Forelimb muscle (tissue), 1 donor: ENCODE data around the gene ALG14. TPM values are rescaled to one million over a fixed set of nuclear protein-coding genes. Genes with fewer than 3 reads are reported as not detected.
"Not testable (repeated sequence)": the region's sequence is repeated elsewhere in the genome, so short reads cannot be mapped to it uniquely, and the experiment has no call there.

Experiments used
- DNase-seq: peaks from one replicate; pipeline ENCODE4 v3.0.0-alpha.2; 2013; ENCODE audit warnings: low read depth
- polyA plus RNA-seq: library from polyadenylated mRNA; unstranded; fragments of 120-200 nt; gene quantifications from one replicate; pipeline ENCODE4 v1.2.1, GENCODE V29; 2013; ENCODE audit not compliant: insufficient read length

Gene ALG14
- polyA plus RNA-seq, 1 donor = 5.4 TPM

DNA sequence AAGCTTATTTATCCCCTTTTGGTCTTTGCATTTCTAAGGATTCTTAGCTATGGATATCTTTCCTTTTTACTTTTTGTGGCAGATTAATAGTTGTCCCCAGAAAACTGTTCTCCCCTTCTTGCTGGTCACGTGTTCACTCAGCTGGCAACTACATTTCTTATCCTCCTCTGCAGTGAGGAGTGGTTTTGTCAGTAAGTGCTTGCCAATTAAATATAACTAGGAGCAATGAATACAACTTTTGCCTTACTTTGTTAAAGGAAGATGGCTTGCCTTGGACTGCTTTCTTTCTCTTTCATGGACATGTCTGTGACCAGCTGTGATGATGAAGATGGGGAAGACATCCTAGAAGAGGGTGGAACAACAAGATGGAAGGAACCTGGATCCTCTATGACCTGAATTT lies 15.6 kb upstream of the ALG14 start:
- no peak for DNase-seq

DNA sequence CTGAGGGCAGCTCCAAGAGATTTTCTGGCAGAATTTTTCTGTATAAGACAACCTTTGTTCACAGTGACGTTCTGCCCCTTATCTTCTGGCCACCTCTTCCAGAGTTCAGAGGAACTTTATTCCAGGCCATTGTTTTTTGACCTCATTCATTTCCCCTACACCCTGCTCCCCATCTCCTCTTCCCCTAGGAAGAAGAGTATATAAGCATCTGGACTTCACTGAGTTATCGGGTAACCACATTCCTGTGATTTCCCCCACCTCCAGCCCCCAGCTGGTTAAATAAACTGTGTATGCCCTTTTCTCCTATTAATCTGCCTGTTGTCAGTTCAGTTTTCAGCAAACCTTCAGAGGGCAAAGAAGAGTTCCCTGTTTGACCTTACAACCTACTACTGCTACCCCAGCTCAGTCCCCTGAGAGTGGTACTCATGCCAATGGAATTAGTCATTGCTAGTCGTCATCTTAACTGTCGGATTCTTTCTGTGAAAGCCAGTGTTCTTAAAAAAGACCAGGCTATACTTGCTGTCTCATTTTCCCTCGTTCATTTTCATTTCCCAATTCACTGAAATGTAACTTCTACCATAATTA lies 14.3 kb upstream of the ALG14 start:
- no peak for DNase-seq

DNA sequence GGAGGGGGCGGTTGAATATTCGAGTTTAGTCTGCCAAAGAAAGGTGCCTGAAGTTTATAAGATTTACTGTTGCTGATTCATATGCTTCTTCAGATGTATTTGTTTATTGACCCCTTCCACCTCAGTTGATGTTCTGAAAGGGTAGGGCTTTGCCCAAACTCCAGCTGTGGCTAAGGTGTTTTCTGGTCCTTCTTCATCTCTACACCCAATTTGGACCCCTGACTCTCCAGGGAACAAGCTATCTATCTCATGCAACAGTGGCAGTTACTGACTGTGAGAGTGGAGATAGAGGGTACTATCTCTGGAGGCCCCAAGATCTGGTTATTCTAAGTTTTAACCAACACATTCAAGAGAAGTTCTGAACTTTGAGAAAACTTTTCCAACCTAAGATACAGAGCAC lies 12.6 kb upstream of the ALG14 start:
- DNase-seq = no peak

DNA sequence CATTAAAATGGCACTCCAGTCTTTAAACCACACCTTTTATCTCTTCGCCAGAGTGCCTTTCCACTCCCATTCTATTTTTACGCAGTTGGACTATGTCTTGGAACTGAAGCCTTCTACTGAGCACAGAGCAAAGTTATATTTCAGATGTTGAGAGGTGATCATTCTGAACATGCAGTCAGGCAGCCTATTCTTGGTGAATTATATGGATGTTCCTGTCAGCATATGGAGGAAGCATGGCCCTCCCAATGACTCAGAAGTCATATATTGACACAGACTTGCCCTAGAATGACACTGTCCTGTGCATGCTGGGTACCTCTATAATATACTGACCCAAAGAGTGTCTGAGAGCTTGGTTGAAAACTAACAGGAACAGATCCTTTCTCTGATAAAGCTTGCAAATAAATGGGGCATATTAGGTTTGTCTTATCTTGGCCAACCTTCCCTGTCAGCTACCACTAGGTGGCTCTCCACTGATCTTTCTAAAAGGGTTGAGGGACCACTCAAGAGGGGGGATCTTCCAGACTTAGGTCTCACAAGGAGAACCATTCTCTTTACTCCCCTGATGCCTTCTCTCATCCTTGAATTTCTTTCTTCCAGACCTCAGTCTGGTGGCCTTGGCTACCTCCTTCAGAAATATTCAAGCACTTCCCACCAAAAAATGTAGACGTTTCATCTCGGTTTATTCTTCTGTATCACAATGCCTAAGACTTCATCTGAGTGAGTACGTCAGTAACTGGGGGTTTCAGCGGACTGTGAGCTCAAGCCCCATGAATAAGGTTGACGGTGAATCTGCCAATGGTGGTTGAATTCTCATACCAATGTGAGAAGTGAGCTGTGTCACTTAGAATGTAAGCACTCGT lies 11.8 kb upstream of the ALG14 start:
- DNase-seq = no peak

DNA sequence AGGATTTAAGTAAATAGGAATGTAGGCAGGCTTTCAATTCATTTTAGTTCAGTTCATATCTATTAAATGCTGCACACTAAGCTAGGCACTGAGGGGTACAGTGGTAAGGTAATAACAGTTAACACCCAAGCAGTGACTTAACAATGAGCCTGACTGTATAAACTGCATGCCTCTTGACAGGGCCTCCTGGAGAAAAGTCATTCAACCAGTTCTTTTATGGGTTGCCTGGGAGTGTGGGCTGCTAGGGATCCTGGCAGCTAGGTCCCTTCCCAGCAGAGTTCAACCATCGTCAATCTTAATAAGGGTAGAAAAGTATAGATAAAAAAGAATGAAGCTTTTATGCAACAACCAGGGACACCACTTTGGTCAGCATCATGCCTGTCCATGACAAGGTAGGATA lies 8.1 kb upstream of the ALG14 start:
- DNase-seq = no peak

DNA sequence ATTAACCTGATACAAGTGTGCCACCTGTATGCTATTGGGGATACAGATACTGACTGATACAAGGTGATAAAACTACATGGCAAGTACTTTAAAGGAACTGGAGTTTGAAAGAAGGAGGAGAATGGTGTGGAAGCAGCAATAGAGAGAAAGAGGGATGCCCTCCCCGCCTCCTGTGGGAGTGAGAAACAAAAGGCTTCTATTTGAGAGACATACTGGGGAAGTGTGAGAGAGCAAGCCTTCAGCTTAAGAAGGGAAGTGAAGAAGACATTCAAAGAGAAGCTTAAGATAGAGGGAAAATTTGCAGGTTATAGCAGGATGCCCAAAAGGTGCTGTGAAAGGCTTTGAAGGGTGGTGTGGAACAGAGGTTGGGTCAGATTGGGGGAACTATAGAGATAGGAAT lies 7.7 kb upstream of the ALG14 start:
- DNase-seq = no peak

DNA sequence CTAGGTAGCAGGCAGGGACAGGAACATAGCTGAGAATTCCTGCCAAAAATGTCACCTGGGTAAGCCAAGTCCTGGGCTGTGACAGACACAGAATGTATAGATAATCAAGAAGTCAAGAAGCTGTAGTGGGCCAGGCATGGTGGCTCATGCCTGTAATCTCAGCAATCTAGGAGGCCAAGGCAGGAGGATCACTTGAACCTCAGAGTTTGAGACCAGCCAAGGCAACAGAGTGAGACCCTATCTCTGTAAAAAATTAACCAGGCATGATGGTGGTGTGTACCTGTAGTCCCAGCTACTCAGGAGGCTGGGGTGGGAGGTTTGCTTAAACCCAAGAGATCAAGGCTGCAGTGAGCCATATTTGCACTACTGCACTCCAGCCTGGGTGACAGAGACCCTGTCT lies 3.3 kb upstream of the ALG14 start:
- DNase-seq = no peak

DNA sequence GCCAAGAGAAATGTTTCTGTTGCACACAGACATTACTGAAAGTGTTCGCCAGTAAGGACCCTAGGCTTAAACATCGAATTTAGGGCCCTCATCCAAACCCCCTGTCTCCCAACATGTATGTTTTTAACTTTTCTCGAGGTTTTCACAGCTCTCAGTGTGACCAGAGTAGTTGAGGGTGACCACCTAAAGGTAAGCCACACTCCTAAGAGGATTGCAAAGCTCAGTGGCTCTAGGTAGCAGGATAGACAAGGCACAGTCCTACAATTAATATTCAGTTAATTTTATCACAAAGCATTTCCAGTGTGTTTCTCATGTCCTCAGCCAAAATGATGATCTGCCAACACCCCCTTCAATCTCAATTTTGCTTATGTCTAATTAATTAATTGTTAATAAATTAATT lies 695 bp upstream of the ALG14 start:
- no peak for DNase-seq

DNA sequence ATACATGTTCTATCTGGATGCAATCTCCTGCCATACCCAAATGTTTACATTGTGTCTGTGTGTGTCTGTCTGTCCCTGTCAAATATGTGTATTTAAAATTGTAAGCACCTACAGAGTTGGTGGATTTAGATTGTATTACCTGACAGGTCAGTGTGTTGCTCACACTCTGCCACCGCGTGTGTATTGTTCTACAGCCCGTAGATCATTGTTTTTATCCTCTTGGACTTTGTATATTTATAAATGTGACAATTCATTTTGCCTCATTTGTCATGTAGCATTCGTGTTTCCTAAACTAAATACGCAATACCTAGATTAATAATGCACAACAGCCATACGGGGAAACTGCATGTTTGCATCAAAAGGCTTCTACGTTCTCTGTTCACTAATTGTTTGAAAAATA lies 634 bp downstream of the ALG14 start:
- DNase-seq = no peak

DNA sequence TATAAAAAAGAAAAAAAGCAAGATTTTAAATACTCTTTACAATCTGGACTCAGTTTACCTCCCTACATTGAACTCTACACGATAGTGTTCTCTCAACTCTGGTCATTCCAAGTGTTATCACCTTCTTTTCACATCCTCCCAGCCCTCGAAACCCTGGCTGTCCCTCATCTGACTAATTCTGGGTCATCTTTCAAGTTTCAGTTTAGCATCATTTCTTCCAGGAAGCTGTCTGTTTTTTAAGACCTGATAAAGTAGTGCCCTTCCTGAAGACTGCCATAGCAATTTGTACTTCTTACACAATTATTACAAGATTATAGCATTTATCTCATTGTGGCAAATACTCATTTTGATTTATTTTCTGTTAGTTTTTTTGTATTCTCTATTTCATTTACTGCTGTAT lies 1.2 kb downstream of the ALG14 start:
- DNase-seq = no peak

DNA sequence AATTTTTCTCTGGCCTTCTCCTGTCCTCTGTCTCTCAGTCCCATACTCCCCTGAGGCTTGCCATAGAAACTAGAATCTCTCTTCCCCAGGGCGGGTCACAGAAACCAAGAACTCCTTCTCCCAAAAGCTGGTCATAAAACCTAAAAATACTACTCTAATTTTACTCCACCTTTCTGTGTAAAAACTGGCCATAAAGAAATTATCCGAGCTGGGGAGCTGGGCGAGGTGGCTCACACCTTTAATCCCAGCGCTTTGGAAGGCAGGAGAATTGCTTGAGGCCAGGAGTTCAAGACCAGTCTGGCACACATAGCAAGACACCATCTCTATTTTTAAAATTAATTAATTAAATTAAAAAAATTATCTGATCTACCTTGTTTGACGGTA lies 3.0 kb downstream of the ALG14 start:
- no peak for DNase-seq

DNA sequence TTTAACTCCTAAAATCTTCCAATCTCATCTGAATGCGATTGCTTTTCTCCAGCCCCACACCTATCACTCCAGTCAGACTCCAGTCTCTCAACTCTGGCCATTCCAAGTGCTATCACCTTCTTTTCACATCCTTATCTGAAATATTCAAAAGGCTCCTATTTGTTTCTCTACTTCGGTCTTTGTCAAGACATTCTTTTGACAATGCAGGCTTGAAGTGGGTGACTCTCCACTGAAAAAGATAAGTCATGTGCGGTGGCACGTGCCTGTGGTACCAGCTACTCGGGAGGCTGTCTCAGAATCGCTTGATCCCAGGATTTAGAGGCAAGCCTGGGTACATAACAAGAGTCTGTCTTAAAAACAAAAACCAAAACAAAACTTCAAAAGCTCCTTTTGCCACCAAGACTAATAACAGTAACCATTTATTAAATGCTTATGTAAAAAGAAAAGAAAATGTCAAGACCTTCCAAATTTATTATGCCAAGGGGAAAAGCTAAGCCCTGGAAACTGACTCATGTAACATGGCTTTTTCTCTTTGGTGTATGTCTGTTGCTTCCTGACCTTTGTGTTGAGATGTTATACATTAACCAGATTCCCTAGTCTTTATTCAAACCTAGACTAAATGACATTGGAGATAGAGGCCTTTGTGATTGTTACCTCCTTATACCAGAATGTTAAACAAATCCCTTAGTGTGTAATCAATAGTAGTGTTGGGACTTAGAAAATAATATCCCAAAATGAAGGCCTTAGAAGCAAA lies 3.6 kb downstream of the ALG14 start:
- no peak for DNase-seq

DNA sequence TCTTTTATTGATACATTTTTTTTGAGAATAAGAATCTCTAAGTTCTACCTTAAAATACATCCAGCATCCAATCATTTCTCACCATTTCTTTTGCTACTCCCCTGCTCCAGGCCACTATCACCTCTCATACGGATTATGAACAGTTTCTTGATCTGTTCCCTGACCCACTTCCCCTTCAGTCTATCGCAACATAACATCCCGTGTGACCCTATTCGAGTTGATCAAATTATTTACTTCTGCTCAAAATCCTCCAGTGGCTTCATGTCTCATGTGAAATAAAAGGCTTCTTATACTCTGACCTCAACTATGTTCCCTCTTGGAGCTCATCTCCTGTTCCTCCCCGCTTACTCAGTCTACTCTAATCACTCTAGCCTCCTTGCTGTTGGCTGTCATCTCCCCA lies 5.2 kb downstream of the ALG14 start:
- no peak for DNase-seq

DNA sequence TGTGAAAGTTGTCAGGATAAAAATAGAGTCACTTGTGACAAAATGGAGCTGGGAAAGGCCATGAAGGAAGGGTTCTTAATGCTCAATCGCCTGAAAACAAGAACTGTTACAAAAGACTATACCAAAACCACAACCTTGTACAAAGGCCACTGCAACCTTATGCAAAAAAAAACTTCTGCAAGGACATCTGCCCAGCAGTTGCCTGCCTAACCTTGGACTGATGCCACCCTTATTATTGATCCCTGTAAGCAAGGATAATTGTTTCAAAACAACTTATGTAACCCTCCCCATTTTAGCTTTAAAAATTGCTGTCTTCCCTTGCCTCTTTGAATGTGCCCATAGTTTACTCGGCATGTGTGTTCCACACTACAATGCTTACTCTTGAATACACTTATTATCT lies 5.7 kb downstream of the ALG14 start:
- DNase-seq = no peak

DNA sequence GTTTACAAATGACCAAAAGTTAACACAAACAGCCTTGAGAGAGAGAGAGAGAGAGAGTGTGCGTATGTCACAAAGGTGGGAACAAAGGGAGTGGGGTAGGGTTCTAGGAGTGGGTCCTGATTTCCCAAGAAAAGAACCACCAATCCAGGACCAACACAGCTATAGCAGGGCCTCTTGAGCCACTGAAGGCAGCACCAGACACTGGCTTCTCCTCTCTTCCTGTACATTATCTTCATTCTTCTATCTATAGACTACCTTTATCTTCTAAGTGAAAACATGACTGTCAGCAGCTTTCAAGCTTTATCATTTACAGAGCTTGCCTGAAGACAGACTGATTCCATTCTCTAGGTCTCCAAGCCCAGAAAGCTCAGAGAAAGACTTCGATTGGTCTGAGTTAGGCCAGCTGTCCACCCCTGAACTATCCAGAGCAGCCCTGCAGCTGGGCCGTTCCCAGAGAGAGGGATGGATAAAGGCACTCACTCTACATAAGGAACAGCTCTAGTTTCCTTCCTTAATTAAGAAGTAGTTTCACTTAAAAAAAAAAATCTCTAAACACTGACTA lies 11.2 kb downstream of the ALG14 start:
- no peak for DNase-seq

DNA sequence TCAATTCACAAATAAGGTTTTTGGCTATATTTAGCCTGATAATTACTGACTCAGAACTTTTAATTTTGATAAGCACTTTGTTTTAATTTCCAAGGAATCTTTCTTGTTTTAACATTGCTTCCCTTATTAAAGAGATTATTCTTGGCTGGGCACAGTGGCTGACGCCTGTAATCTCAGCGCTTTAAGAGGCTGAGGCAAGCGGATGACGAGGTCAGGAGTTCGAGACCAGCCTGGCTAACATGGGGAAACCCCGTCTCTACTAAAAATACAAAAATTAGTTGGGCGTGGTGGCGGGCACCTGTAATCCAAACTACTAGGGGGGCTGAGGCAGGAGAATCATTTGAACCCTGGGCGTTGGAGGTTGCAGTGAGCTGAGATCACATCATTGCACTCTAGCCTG lies 13.8 kb downstream of the ALG14 start:
- no peak for DNase-seq

DNA sequence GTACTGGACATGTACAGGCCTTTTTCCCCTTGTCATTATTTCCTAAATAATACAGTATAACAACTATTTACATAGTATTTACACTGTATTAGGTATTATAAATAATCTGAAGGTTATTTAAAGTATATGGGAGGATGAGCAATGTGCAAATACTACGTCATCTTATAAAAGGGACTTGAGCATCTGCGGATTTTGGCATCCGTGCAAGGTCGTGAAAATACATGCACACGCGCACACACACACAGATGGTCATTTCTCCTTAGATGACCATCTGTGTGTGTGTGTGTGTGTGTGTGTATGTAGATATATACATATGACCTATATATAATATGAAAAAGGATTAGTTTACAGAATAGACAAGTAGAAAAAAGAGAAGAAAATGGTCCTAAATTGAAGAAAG lies 15.4 kb downstream of the ALG14 start:
- no peak for DNase-seq

DNA sequence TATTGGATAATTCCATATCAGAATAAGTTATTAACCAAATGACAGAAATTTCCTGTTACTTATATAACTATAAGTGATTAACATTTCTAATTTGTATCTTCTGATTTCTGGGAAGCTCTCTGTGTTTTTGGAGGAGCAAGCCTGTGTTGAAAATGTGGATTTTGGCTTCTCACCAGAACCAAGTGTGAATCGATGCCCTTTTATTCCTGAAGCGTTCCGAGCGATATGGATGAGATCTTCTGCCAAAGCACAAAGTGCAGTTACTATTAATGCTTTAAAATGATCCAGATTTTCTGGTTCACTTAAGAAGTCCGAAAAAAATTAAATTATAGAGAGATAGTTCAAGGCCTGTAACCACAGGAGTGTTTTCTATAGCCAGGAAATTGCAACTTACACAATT lies 22.8 kb downstream of the ALG14 start:
- DNase-seq = no peak

DNA sequence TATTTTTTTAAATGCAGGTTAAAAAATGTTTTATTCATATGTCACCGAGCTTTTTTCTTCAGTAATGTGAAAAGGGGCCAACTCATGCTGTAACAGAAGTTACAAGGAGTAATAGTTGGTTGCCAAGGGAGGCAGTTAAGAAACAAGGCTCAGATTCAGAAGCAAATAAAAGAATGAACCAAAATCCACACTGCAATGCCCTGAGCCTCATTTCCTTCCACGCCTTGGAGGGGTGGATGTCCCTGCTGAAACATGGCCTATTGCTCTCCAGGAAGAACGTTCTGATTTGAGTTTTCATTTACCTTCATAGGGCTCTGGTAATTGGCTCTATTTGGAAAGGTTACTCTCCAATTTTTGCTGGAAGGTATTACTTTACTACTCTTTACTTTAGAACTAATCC lies 24.4 kb downstream of the ALG14 start:
- DNase-seq = no peak

DNA sequence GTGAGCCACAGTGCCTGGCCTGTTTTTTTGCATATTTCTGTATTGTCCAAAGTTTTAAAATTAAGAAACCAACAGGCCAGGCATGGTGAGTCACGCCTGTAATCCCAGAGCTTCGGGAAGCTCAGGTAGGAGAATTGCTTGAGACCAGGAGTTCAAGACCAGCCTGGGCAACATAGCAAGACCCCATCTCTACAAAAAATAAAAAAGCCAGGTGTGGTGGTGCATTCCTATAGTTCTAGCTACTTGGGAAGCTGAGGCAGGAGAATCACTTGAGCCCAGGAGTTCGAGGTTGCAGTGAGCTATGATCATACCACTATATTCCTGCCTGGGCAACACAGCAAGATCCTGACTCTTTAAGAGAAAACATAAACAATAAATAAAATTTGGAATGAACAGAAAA lies 25.1 kb downstream of the ALG14 start:
- DNase-seq = not testable (repeated sequence)

DNA sequence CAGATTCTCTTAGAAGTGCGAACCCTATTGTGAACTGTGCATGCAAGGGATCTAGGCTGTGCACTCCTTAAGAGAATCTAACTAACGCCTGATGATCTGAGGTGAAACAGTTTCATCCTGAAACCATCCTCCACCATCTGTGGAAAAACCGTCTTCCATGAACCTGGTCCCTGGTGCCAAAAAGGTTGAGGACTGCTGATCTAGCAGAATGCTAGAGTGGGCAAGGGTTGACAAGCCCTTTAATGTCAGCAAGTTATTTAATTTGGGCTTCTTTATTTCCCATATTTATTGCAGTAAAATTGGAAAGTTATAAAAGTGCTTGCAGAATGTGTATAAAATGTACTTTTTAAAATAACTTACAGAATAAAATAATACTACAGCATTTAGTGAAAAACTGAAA lies 26.4 kb downstream of the ALG14 start:
- DNase-seq = no peak

DNA sequence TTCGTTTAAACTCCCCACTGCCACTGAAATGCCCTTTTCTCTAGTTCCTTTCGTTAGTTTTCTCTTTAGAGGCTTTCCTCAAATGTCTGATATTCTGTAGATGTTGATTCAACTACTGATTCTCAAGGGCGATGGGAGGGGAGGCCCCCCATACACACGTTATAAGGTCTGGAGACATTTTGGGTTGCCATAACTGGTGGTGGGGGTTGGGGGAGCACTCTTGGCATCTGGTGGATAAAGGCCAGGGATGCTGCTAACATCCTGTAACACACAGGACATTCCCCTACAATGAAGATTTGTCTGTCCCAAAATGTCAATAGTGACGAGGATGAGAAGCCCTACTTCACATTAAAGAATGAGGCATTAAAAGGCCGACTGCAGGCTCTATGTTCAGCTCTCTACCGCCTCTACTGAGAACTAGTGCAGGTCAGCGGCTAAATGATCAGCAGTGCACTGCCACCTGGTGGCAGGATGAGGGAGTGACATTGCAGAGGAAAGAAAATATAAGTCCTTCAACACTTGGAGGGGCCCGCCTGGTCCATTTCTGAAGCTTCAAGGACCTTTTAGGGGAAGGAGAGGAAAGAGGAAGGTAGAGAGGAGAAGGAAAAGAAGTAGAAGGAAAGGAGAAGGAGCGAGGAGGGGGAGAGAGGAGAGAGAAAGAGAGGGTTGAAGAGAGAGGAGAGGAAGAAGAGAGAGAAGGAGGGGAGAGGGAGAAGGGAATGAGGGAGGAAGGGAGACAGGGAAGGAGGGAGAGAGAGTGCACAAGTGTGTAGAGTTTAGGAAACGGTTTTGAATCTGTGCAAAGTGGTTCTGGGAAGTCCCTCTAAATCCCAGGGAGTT lies 29.4 kb downstream of the ALG14 start:
- DNase-seq = peak; percentile 86
